PC-3 (cell line): ENCODE results near the gene ALG9. TPM values are rescaled to one million over a fixed set of nuclear protein-coding genes. Genes with fewer than 3 reads are reported as not detected.

Experiments used
- ATAC-seq: fragments of 200-7000 bp; cut with Tn5 transposase; 2 replicates; pipeline ENCODE4 v1.9.1; 2020; ENCODE audit warnings: mild to moderate bottlenecking, moderate library complexity
- BruUV-seq: library from RNA; stranded (reverse); fragments of 400-500 nt; replicated peaks from 2 replicates; lab custom pipeline; 2021; lab: Mats Ljungman, UMichigan
- CTCF ChIA-PET: fragments of 300-600 bp; sonication (Branson Sonifier 250); formaldehyde crosslinking; loops from one replicate; lab custom pipeline; 2022; ENCODE audit warnings: antibody characterized with exemption; lab: Charles Lee
- POLR2A ChIA-PET: fragments of 300-600 bp; sonication (Branson Sonifier 250); formaldehyde crosslinking; loops from one replicate; lab custom pipeline; 2022; ENCODE audit warnings: antibody characterized with exemption; ENCODE audit not compliant: unreplicated experiment; lab: Charles Lee
- DNase-seq: peaks from one replicate; pipeline ENCODE4 v3.0.0-alpha.2; 2015
- H2AFZ ChIP-seq: fragments of 300-600 bp; sonication (generic); 2 replicates; pipeline ENCODE4 v1.6.0; 2016; ENCODE audit warnings: antibody characterized with exemption, low read length
- H3F3A ChIP-seq: fragments of 300-600 bp; sonication (generic); one replicate; pipeline ENCODE4 v1.6.0; 2017; ENCODE audit warnings: antibody characterized with exemption, low read length, control low read depth, mild to moderate bottlenecking; ENCODE audit not compliant: unreplicated experiment
- H3K27ac ChIP-seq: fragments of 300-600 bp; sonication (generic); 2 replicates; pipeline ENCODE4 v1.5.1; 2016; ENCODE audit warnings: mild to moderate bottlenecking, low read length
- H3K27me3 ChIP-seq: fragments of 300-600 bp; sonication (generic); 2 replicates; pipeline ENCODE4 v1.6.1; 2016; ENCODE audit warnings: low read length, mixed read lengths
- H3K36me3 ChIP-seq: fragments of 300-600 bp; sonication (generic); 2 replicates; pipeline ENCODE4 v1.6.1; 2016; ENCODE audit warnings: low read depth, mixed run types, low read length, mixed read lengths
- H3K4me1 ChIP-seq: fragments of 300-600 bp; sonication (generic); 2 replicates; pipeline ENCODE4 v1.5.1; 2016; ENCODE audit warnings: low read length; ENCODE audit not compliant: insufficient read depth
- H3K4me2 ChIP-seq: fragments of 300-600 bp; sonication (generic); 2 replicates; pipeline ENCODE4 v1.6.0; 2016; ENCODE audit warnings: low read length
- H3K4me3 ChIP-seq: fragments of 300-600 bp; sonication (generic); 2 replicates; pipeline ENCODE4 v1.5.1; 2016; ENCODE audit warnings: mild to moderate bottlenecking, low read length, mixed read lengths
- H3K79me2 ChIP-seq: fragments of 300-600 bp; sonication (generic); 2 replicates; pipeline ENCODE4 v1.6.1; 2017; ENCODE audit warnings: low read length, mixed read lengths
- H3K9ac ChIP-seq: fragments of 300-600 bp; sonication (generic); 2 replicates; pipeline ENCODE4 v1.6.0; 2016; ENCODE audit warnings: mild to moderate bottlenecking, low read length
- H3K9me2 ChIP-seq: fragments of 300-600 bp; sonication (generic); replicated peaks from 2 replicates; pipeline ENCODE4 v1.6.1; 2016; ENCODE audit warnings: mixed run types, low read length, mixed read lengths
- H3K9me3 ChIP-seq: fragments of 300-600 bp; sonication (generic); 2 replicates; pipeline ENCODE4 v1.6.1; 2016; ENCODE audit warnings: low read length, mixed read lengths
- H4K20me1 ChIP-seq: fragments of 300-600 bp; sonication (generic); 2 replicates; pipeline ENCODE4 v1.6.1; 2016; ENCODE audit warnings: low read length, mixed read lengths
- CTCF ChIP-seq: fragments of 300-600 bp; sonication (generic); conservative IDR thresholded peaks from 2 replicates; pipeline ENCODE4 v1.5.1; 2017; ENCODE audit warnings: antibody characterized with exemption, low read depth, mild to moderate bottlenecking, low read length
- EZH2 ChIP-seq: fragments of 300-600 bp; sonication (generic); IDR thresholded peaks from one replicate; pipeline ENCODE4 v1.6.1; 2017; ENCODE audit warnings: antibody characterized with exemption, mild to moderate bottlenecking, low read length; ENCODE audit not compliant: unreplicated experiment
- EZH2phosphoT487 ChIP-seq: fragments of 300-600 bp; sonication (generic); IDR thresholded peaks from 2 replicates; pipeline ENCODE4 v1.6.1; 2018; ENCODE audit warnings: mild to moderate bottlenecking, antibody characterized with exemption, low read length, borderline replicate concordance
- intact Hi-C: fragments of 100-400 bp; cut with micrococcal nuclease; formaldehyde crosslinking; loops from 2 replicates; pipeline ENCODE4 v1.9.0; 2023
- total RNA-seq: library from RNA; depleted of rRNA; stranded (reverse); fragments of >200 nt; gene quantifications from 2 replicates; pipeline ENCODE4 v1.2.3, GENCODE V29; 2014

Gene ALG9
- total RNA-seq, 1 experiment from 2014 or later: 34.3 TPM

GRCh38 chr11:111739299-111739698 is 132.1 kb downstream of the ALG9 start:
- TF ChIP-seq EZH2phosphoT487 (no peak), EZH2 (no peak), CTCF (no peak)
- Histone ChIP-seq H3K4me2 (no peak overlapping the region), H3F3A (peaks cover 6% of the 10 kb centered on the region), H3K79me2 (no peaks in the 10 kb centered on the region), H3K36me3 (peaks cover 37% of the 10 kb centered on the region), H3K4me3 (no peak overlapping the region), H3K4me1 (peaks cover 23% of the 10 kb centered on the region), H3K27ac (no peak overlapping the region), H3K9me3 (no peaks in the 10 kb centered on the region), H4K20me1 (no peaks in the 10 kb centered on the region), H2AFZ (no peak overlapping the region), H3K27me3 (no peaks in the 10 kb centered on the region), H3K9me2 (no peaks in the 10 kb centered on the region), H3K9ac (no peak overlapping the region)
- ChIA-PET CTCF (no interaction called here), POLR2A (no interaction called here)
- BruUV-seq: no TSS peak
- ATAC-seq (no peak), DNase-seq (no peak)
- intact Hi-C loops: no loop called here

- ChIA-PET CTCF (no interaction called here), POLR2A (no interaction called here)
- no peak for DNase-seq
Measured at GRCh38 chr11:111737444-111738210, 133.8 kb downstream of the ALG9 start.

More at GRCh38 chr11:111737444-111738210, 133.8 kb downstream of the ALG9 start:
- no peaks in the 10 kb centered on the region for H3K27me3 ChIP-seq
- BruUV-seq: no TSS peak
- intact Hi-C loops: no loop called here
- peaks cover 23% of the 10 kb centered on the region for H3K4me1 ChIP-seq
- H3K4me3 ChIP-seq: no peak overlapping the region
- H3F3A ChIP-seq: peaks cover 6% of the 10 kb centered on the region
- H3K27ac ChIP-seq: no peak overlapping the region
- no peaks in the 10 kb centered on the region for H3K79me2 ChIP-seq
- peaks cover 24% of the 10 kb centered on the region for H3K36me3 ChIP-seq
- H3K9ac ChIP-seq: no peak overlapping the region
- H2AFZ ChIP-seq: no peak overlapping the region
- no peak overlapping the region for H3K4me2 ChIP-seq
- H3K9me2 ChIP-seq: no peaks in the 10 kb centered on the region
- H3K9me3 ChIP-seq: no peaks in the 10 kb centered on the region
- no peak for ATAC-seq
- no peaks in the 10 kb centered on the region for H4K20me1 ChIP-seq
- TF ChIP-seq EZH2 (no peak), CTCF (no peak)
